Lung (tissue), 12 donors: ENCODE data around the gene PRCC. TPM values are rescaled to one million over a fixed set of nuclear protein-coding genes. Genes with fewer than 3 reads are reported as not detected.

ENCODE experiments used
- ATAC-seq: fragments of 200-7000 bp; cut with Tn5 transposase; one replicate; pipeline ENCODE4 v1.9.1; 2020; ENCODE audit warnings: moderate number of reproducible peaks; ENCODE audit not compliant: insufficient read depth, low FRiP score
- DNase-seq, 3 donors: peaks; one replicate each; pipeline ENCODE4 v3.0.0-alpha.2; 2013 to 2017
- H3K27ac ChIP-seq, 2 donors: one replicate each; pipeline ENCODE4 v1.5.1; 2013; ENCODE audit warnings: mild to moderate bottlenecking in 2 of 2, moderate library complexity in 2 of 2, control low read depth in 1 of 2, inconsistent platforms in 1 of 2, low read depth in 1 of 2, low read length in 1 of 2
- H3K27me3 ChIP-seq, 3 donors: one replicate each; pipeline ENCODE4 v1.5.1; 2013; ENCODE audit warnings: low read length in 2 of 3; ENCODE audit not compliant: control insufficient read depth in 3 of 3, insufficient read depth in 3 of 3
- H3K36me3 ChIP-seq, 4 donors: one replicate each; pipeline ENCODE4 v1.5.1; 2013; ENCODE audit warnings: low read length in 4 of 4, mild to moderate bottlenecking in 1 of 4, moderate library complexity in 1 of 4; ENCODE audit not compliant: control insufficient read depth in 4 of 4, insufficient read depth in 4 of 4
- H3K4me1 ChIP-seq, 5 donors: one replicate each; pipeline ENCODE4 v1.5.1; 2013; ENCODE audit warnings: low read length in 5 of 5, mild to moderate bottlenecking in 2 of 5, moderate library complexity in 1 of 5; ENCODE audit not compliant: control insufficient read depth in 5 of 5, insufficient read depth in 5 of 5
- H3K4me3 ChIP-seq: one replicate; pipeline ENCODE4 v1.5.1; 2013; ENCODE audit warnings: mild to moderate bottlenecking, control low read depth, moderate library complexity
- H3K9ac ChIP-seq, 2 donors: one replicate each; pipeline ENCODE4 v1.5.1; 2013; ENCODE audit warnings: low read length in 2 of 2, control low read depth in 1 of 2; ENCODE audit not compliant: insufficient read depth in 1 of 2
- H3K9me3 ChIP-seq, 4 donors: one replicate each; pipeline ENCODE4 v1.5.1; 2013; ENCODE audit warnings: low read length in 3 of 4, mild to moderate bottlenecking in 1 of 4, moderate library complexity in 1 of 4; ENCODE audit not compliant: control insufficient read depth in 4 of 4, insufficient read depth in 3 of 4
- WGBS, 2 donors: extraction: QIAGEN DNeasy Blood & Tissue Kit; methylation state at CpG; one replicate each; pipeline ENCODE4 v1.1.7; 2013; 5-methylcytosine and 5-hydroxymethylcytosine counted together
- polyA plus RNA-seq, 2 donors: library from polyadenylated mRNA; stranded (reverse); fragments of 200-250 nt; gene quantifications; one replicate each; pipeline ENCODE4 v1.2.1, GENCODE V29; 2013
- total RNA-seq, 2 donors: library from RNA; depleted of rRNA in 1 of 2; stranded (reverse); fragments of >200 nt in 1 of 2; gene quantifications; one replicate each; pipeline ENCODE4 v1.2.1, GENCODE V29; 2014 to 2021
- TF ChIP-seq, protein P1 (sequence below): IDR thresholded peaks from 2 replicates; pipeline ENCODE4 v1.5.1; 2012; ENCODE audit warnings: mild to moderate bottlenecking; ENCODE audit errors: control extremely low read depth, extremely low read depth
- donor health status: control.
- donor health status: control.
- donor health status: Bipolar disorder and iron deficiency.
- donor health status: healthy.
- donor health status: DM: yes; HTN: yes; CAD: no.

PRCC gene
- total and polyA plus RNA-seq, 4 donors = 36.2 to 52.7 (median 39.3) TPM

DNA sequence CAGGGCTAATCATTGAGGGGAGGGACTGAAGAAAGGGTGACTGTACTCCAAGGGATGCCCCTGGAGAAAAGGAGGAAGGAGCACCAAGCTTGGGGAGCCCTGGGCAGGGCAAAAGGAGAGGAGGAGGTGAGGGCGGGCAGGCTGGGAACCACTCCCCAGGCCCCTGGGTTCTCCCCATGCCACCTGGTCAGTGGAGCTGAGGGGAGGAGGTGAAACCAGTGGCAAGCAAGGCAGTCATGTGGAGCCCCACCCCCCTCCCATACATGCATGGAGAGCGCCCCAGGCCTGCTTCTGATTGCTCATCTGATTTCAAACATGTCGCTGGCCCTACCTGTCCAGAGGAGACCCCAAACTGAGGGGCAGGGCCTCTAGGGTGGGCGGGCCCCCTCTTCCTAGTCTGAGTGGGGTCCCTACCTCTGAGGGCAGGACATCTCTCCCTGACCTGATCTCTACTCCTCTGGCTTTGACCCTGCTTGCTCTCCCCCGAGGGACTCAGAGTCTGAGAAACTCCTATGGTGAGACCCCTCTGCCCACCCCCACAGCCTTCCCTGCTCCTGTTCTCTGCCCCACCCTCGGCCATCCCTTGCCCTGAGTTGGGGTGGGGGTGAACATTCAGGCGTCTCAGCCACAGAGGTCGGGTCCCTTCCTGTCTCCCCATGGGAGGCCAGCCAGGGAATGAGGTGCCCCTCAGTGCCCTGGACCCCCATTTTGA is 73.0 kb downstream of the PRCC start:
- 58 to 68% methylated on average over 7 to 8 of the region's 8 CpGs for WGBS, 2 donors
- no peak overlapping the region for H3K27ac ChIP-seq
- no peaks in the 10 kb centered on the region for H3K9me3 ChIP-seq
- no peak for DNase-seq
- H3K4me1 ChIP-seq = peaks cover 0 to 5% (median 0%) of the 10 kb centered on the region in 5 donors
- no peak for ATAC-seq
- no peaks in the 10 kb centered on the region for H3K36me3 ChIP-seq
- H3K9ac ChIP-seq = no peak overlapping the region
- H3K27me3 ChIP-seq = peaks cover 0 to 45% (median 35%) of the 10 kb centered on the region in 3 donors
- H3K4me3 ChIP-seq = no peak overlapping the region
- TF ChIP-seq, protein P1, sequence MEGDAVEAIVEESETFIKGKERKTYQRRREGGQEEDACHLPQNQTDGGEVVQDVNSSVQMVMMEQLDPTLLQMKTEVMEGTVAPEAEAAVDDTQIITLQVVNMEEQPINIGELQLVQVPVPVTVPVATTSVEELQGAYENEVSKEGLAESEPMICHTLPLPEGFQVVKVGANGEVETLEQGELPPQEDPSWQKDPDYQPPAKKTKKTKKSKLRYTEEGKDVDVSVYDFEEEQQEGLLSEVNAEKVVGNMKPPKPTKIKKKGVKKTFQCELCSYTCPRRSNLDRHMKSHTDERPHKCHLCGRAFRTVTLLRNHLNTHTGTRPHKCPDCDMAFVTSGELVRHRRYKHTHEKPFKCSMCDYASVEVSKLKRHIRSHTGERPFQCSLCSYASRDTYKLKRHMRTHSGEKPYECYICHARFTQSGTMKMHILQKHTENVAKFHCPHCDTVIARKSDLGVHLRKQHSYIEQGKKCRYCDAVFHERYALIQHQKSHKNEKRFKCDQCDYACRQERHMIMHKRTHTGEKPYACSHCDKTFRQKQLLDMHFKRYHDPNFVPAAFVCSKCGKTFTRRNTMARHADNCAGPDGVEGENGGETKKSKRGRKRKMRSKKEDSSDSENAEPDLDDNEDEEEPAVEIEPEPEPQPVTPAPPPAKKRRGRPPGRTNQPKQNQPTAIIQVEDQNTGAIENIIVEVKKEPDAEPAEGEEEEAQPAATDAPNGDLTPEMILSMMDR = no peak

DNA sequence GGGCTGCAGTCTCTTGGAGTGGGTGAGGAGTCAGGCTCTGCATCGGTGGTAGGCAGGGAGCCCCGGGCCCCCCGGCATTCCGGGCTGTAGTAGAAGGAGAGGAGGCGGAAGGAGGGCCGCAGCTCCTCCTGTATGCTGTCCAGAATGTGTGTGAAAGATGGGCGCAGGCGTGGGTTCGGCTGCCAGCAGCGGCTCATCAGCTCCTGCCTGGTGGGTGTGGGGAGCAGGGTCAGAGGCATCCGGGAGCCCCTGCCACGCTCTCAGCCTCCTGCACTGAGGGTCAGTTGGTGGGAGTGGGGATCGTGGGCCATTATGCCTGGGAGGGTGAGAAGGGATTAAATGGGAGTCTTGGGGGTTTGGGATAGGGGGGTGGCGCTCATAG is 73.6 kb downstream of the PRCC start:
- Histone ChIP-seq H3K4me1 (peaks cover 0 to 5% (median 0%) of the 10 kb centered on the region in 5 donors), H3K36me3 (no peaks in the 10 kb centered on the region), H3K27ac (no peak overlapping the region), H3K27me3 (peaks cover 0 to 51% (median 31%) of the 10 kb centered on the region in 3 donors), H3K4me3 (no peak overlapping the region), H3K9ac (no peak overlapping the region), H3K9me3 (peaks cover 0 to under 1% (median 0%) of the 10 kb centered on the region in 4 donors)
- TF ChIP-seq, protein P1 = no peak
- 63 to 81% methylated on average over 12 to 14 of the region's 14 CpGs for WGBS, 2 donors
- DNase-seq = no peak
- no peak for ATAC-seq

DNA sequence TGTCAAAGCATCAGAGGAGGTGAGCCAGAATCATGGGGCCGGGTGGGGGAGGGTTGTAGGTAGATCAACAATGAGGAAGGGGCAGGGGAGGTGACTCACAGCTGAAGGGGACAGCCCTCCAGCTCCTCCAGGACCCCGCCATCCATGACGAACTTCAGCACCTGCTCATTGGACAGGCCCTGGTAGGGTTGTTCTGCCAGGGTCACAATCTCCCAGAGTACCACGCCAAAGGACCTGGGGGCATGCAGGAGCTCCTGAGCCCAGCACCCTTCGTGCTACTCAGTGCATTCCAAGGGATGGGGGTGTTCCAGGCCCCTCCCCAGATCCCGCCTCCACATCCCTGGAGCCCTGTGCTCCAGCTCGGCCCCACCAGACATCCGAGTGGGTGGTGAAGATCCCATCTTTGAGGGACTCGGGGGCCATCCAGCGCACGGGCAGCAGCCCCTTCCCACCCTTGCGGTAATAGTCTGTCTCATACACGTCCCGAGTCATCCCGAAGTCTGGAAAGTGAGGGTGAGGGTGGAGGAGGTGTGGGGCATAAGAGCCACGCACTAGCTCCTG is 74.0 kb downstream of the PRCC start:
- no peak overlapping the region for H3K9ac ChIP-seq
- H3K36me3 ChIP-seq = no peaks in the 10 kb centered on the region
- H3K27me3 ChIP-seq = peaks cover 0 to 54% (median 32%) of the 10 kb centered on the region in 3 donors
- H3K4me1 ChIP-seq = peaks cover 0 to 5% (median 0%) of the 10 kb centered on the region in 5 donors
- H3K4me3 ChIP-seq = no peak overlapping the region
- H3K9me3 ChIP-seq = peaks cover 0 to 2% (median 0%) of the 10 kb centered on the region in 4 donors
- no peak for ATAC-seq
- WGBS, 2 donors = 80 to 91% methylated on average over 16 of the region's 16 CpGs
- DNase-seq = no peak
- H3K27ac ChIP-seq = no peak overlapping the region
- TF ChIP-seq, protein P1 = no peak
